ENCODE results near the gene PDPK1.
A peak's percentile ranks its signal among the peaks of the same experiment; 100 is the strongest.
"Not testable (repeated sequence)": the region's sequence is repeated elsewhere in the genome, so short reads cannot be mapped to it uniquely, and the experiment has no call there.

The PDPK1 gene

GRCh38 chr16:2620870-2621269, 83.0 kb downstream of the PDPK1 start:
- not testable (repeated sequence) for H3K9me3 Mint-ChIP-seq, ATAC-seq, DNase-seq, H3K4me3 Mint-ChIP-seq, H3K27me3 Mint-ChIP-seq, H3K27ac Mint-ChIP-seq, H3K4me1 Mint-ChIP-seq

GRCh38 chr16:2621395-2621794, 83.6 kb downstream of the PDPK1 start:
- not testable (repeated sequence) for ATAC-seq, H3K27ac Mint-ChIP-seq, H3K27me3 Mint-ChIP-seq, H3K4me3 Mint-ChIP-seq, DNase-seq, H3K4me1 Mint-ChIP-seq, H3K9me3 Mint-ChIP-seq

- not testable (repeated sequence) for H3K4me1 Mint-ChIP-seq, H3K27me3 Mint-ChIP-seq, H3K4me3 Mint-ChIP-seq, H3K27ac Mint-ChIP-seq, H3K9me3 Mint-ChIP-seq, DNase-seq
- peak; percentile 72 for ATAC-seq
These were observed 89.3 kb downstream of the PDPK1 start for GRCh38 chr16:2627075-2627474.

DNA sequence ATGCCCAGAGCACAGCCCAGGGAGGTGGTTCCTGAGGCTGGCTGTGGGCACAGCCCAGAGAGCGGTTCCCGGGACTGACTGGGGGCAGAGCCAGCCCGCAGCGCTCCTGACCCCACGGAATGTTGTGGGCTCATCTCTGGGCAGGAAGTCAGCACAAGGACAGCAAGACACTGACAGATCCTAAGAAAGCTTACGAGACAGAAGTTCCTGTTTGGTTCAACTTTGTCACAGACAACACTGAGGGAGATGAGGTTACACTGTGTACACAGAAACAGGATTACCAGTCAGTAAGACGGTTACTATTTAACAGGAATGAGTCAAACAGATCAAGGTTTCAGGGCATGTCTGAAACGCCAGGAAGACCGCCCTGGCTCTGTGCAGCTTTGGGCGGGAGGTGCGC, 93.4 kb downstream of the PDPK1 start:
- H3K4me3 Mint-ChIP-seq, ATAC-seq, H3K27me3 Mint-ChIP-seq: not testable (repeated sequence)

GRCh38 chr16:2632291-2632690, 94.5 kb downstream of the PDPK1 start:
- H3K27ac Mint-ChIP-seq, H3K9me3 Mint-ChIP-seq, H3K4me1 Mint-ChIP-seq, DNase-seq, ATAC-seq, H3K4me3 Mint-ChIP-seq, H3K27me3 Mint-ChIP-seq: not testable (repeated sequence)

More for the DNA sequence above, 93.4 kb downstream of the PDPK1 start:
- not testable (repeated sequence) for DNase-seq, H3K4me1 Mint-ChIP-seq, H3K27ac Mint-ChIP-seq, H3K9me3 Mint-ChIP-seq

DNA sequence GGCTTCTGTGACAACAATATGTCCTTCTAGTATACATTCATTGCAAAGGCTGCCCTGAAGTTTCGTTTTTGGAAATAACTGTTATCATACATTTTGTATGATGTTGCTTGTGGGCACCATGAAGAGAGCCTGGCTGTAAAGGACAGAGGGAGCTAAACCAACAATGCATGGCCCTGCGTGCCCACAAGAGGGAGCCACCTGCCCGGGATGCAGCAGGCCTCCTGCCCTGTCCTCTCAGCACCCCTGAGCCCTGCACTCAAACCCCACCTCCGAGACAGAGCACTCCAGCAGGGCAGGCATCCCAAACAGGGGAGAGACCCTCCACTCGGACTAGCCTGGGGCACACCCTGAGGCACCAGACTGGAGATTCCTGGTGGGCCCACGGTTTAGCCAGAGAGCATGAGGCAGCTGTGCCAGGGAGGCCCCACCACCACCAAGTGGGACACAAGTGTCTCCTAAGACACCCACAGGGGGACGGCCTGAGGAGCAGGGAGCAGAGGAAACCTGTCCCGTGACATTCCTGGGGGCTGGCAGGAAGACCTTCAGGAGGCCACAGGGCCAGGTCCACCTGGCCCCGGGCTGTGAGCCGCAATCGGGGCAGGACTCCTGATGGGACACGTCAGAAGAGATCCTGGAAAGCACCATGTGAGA, 101.4 kb downstream of the PDPK1 start:
- not testable (repeated sequence) for H3K27ac Mint-ChIP-seq, H3K27me3 Mint-ChIP-seq, H3K9me3 Mint-ChIP-seq, H3K4me1 Mint-ChIP-seq, H3K4me3 Mint-ChIP-seq
- DNase-seq, result peak in 1 of 2 donors; percentile 66
- peak; percentile 98 for ATAC-seq

DNA sequence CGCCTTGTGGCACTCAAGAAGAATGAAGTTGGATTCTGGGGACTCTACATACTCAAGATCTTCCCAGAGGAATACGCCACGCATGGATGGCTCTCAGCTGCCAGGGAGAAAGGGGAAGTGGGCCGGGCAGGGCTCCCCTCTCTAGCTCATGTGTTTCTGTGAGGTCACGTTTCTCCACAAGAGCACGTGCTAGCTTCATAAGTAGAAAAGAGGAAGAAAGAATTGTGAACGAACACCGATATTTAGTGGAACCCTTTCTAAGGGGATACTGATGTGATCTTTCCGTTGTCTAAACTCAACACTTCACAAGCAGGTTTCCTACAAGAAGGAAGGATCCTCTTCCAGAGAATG, 101.9 kb downstream of the PDPK1 start:
- not testable (repeated sequence) for H3K4me1 Mint-ChIP-seq, H3K27me3 Mint-ChIP-seq, H3K27ac Mint-ChIP-seq, ATAC-seq, DNase-seq, H3K9me3 Mint-ChIP-seq, H3K4me3 Mint-ChIP-seq

GRCh38 chr16:2642561-2642960, 104.7 kb downstream of the PDPK1 start:
- H3K9me3 Mint-ChIP-seq, H3K4me1 Mint-ChIP-seq, DNase-seq: not testable (repeated sequence)

GRCh38 chr16:2644754-2645453, 107.1 kb downstream of the PDPK1 start:
- not testable (repeated sequence) for H3K4me1 Mint-ChIP-seq, H3K9me3 Mint-ChIP-seq, ATAC-seq, H3K4me3 Mint-ChIP-seq, DNase-seq, H3K27me3 Mint-ChIP-seq, H3K27ac Mint-ChIP-seq

More at GRCh38 chr16:2642561-2642960, 104.7 kb downstream of the PDPK1 start:
- not testable (repeated sequence) for ATAC-seq, H3K4me3 Mint-ChIP-seq, H3K27me3 Mint-ChIP-seq, H3K27ac Mint-ChIP-seq

DNA sequence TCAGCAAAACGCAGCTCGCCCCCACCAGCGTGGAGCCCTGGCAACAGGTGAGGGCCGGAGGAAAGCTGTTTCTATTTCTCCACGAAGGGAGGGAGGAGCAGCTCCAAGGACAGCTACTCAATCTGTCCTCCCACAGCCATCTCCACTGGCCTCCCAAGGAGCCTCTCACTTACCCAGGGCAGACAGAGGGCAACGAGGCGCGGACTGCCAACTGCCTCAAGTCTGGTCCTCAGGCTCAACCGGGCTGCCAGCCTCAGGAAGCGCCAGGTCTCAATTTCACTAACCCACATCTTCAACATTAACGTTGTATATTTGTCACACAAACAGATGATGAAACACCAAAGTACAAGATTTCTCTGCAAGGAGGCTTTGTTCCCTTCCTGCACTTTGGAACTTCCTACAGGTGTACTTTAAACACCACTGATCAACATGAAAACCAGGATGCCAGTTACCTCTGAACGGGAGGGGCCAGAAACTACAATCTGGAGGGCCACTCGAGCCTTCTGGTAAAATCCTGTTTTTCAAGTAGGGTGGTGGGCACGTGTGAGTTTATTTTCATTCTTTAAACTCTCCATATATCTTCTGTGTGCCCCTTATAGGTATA, 113.5 kb downstream of the PDPK1 start:
- not testable (repeated sequence) for H3K27me3 Mint-ChIP-seq, DNase-seq, H3K9me3 Mint-ChIP-seq, H3K4me1 Mint-ChIP-seq, ATAC-seq, H3K27ac Mint-ChIP-seq, H3K4me3 Mint-ChIP-seq

Data from stimulated activated naive CD8-positive, alpha-beta T cell treated with anti-CD3 and anti-CD28 coated beads, Interleukin-15, amount 100 ng/mL, for 72 hours (primary cell).